ENCODE results near the gene ABHD8. TPM values are rescaled to one million over a fixed set of nuclear protein-coding genes. Genes with fewer than 3 reads are reported as not detected.

The ABHD8 gene
- total RNA-seq, 1 experiment from 2014 or later, result 13.2 TPM

DNA sequence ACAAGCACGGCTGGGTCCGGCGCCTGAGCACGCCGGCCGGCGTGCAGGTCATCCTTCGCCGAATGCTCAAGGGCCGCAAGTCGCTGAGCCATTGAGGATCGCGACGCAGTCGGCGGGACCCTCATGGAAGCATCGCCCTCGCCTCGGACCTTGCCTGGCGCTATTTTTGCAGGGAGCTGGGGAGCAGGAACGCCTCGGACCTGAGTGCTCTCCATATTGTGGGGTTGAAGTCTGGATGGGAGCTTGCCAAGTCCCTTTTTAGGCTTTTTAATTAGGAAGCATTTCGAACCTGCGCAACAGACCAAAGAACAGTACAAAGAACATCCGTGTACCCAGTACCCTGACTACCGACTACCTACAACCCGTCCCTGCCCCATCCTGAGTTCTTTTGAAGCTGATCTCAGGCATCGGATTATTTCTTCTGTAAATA lies 3.1 kb upstream of the ABHD8 start:
- POLR2A ChIA-PET, result interaction anchor here (0.9 to 1.2 kb wide), 2 partner anchors 13 to 32 kb away, joined by 3 read pairs; no protein-coding TSS in a partner anchor

GRCh38 chr19:17305517-17306284 lies 2.5 kb upstream of the ABHD8 start, which contains the start of gene MRPL34:
MRPL34 (plus strand) TSS chr19:17305872; CDS start chr19:17305893, 21 bp downstream.
- peak; percentile 51 for ATAC-seq
- CTCF ChIA-PET, result interaction anchor here (0.6 to 3.1 kb wide), 25 partner anchors 9 to 271 kb away, joined by 3 to 60 read pairs (median 5); partner anchors contain the start of genes ANKLE1, BABAM1 and USE1
- Mint-ChIP-seq H3K36me3 (no peaks in the 10 kb centered on the region; the same call in 1 of the 2 replicates), H3K4me3 (peak within 1 kb of the TSS; percentile 89), H3K9me3 (no peaks in the 10 kb centered on the region), H3K27ac (peak within 1 kb of the TSS; percentile 91), H3K4me1 (peaks cover 45% of the 10 kb centered on the region), H3K27me3 (ENCODE audit: low read depth) (no peaks in the 10 kb centered on the region)
- POLR2A ChIA-PET, result interaction anchor here (0.5 to 1.3 kb wide), 8 partner anchors 9 to 99 kb away, joined by 3 to 17 read pairs (median 6); partner anchors contain the start of gene BST2
- DNase-seq (ENCODE audit: low spot score), result peak; percentile 99
- TF ChIP-seq TCF7 (CRISPR knock-in tag; IDR thresholded peaks at IDR 0.05; ENCODE audit: low read depth) (no peak), ESRRA (CRISPR knock-in tag; IDR thresholded peaks at IDR 0.05; ENCODE audit: borderline replicate concordance) (peak; percentile 68), SP1 (CRISPR knock-in tag; conservative IDR thresholded peaks at IDR 0.05) (peak; percentile 64), NFE2L1 (CRISPR knock-in tag; IDR thresholded peaks at IDR 0.05) (peak; percentile 69; the same call in 1 of the 2 replicates), E2F5 (CRISPR knock-in tag; IDR thresholded peaks at IDR 0.05) (0 out of 2 replicates have a peak, but pooled peaks have one; percentile 34), USF1 (CRISPR knock-in tag; IDR thresholded peaks at IDR 0.05) (peak; percentile 69), ZNF121 (CRISPR knock-in tag; IDR thresholded peaks at IDR 0.05) (no peak), ETV6 (CRISPR knock-in tag; IDR thresholded peaks at IDR 0.05) (peak; percentile 76), E2F1 (CRISPR knock-in tag; IDR thresholded peaks at IDR 0.05) (0 out of 2 replicates have a peak, but pooled peaks have one; percentile 51), MAX (CRISPR knock-in tag; IDR thresholded peaks at IDR 0.05) (0 out of 2 replicates have a peak, but pooled peaks have one; percentile 50), NFYB (CRISPR knock-in tag; conservative IDR thresholded peaks at IDR 0.05; ENCODE audit: low read depth) (peak; percentile 36; the same call in 1 of the 2 replicates), TEAD4 (CRISPR knock-in tag; IDR thresholded peaks at IDR 0.05) (no peak)

More for the DNA sequence above, 3.1 kb upstream of the ABHD8 start:
- Mint-ChIP-seq H3K4me3 (peak overlapping the region; percentile 89), H3K27ac (peak overlapping the region; percentile 91), H3K36me3 (no peaks in the 10 kb centered on the region; the same call in 1 of the 2 replicates), H3K9me3 (no peaks in the 10 kb centered on the region), H3K27me3 (ENCODE audit: low read depth) (no peaks in the 10 kb centered on the region), H3K4me1 (peaks cover 47% of the 10 kb centered on the region)
- CTCF ChIA-PET, result interaction anchor here (1.0 to 3.1 kb wide), 5 partner anchors 13 to 148 kb away, joined by 3 to 60 read pairs (median 5); no protein-coding TSS in a partner anchor
- TF ChIP-seq NR1H2 (CRISPR knock-in tag; IDR thresholded peaks at IDR 0.05), result no peak
- no peak for TF ChIP-seq EMX1 (CRISPR knock-in tag; IDR thresholded peaks at IDR 0.05)
- TF ChIP-seq MAX (CRISPR knock-in tag; IDR thresholded peaks at IDR 0.05), result peak; percentile 61; the same call in 1 of the 2 replicates
- TF ChIP-seq FOXP1 (CRISPR knock-in tag; IDR thresholded peaks at IDR 0.05; ENCODE audit: borderline replicate concordance), result peak; percentile 43; the same call in 1 of the 2 replicates
- TF ChIP-seq KAT7 (CRISPR knock-in tag; IDR thresholded peaks at IDR 0.05; ENCODE audit: borderline replicate concordance), result no peak
- no peak for TF ChIP-seq ZNF138 (CRISPR knock-in tag; conservative IDR thresholded peaks at IDR 0.05)
- 0 out of 2 replicates have a peak, but pooled peaks have one; percentile 13 for TF ChIP-seq MYBL2 (CRISPR knock-in tag; IDR thresholded peaks at IDR 0.05)
- TF ChIP-seq, protein P1, sequence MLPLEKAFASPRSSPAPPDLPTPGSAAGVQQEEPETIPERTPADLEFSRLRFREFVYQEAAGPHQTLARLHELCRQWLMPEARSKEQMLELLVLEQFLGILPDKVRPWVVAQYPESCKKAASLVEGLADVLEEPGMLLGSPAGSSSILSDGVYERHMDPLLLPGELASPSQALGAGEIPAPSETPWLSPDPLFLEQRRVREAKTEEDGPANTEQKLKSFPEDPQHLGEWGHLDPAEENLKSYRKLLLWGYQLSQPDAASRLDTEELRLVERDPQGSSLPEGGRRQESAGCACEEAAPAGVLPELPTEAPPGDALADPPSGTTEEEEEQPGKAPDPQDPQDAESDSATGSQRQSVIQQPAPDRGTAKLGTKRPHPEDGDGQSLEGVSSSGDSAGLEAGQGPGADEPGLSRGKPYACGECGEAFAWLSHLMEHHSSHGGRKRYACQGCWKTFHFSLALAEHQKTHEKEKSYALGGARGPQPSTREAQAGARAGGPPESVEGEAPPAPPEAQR (CRISPR knock-in tag; IDR thresholded peaks at IDR 0.05), result no peak
- TF ChIP-seq E2F4 (CRISPR knock-in tag; IDR thresholded peaks at IDR 0.05; ENCODE audit: borderline replicate concordance, low read depth), result peak; percentile 33; the same call in 1 of the 2 replicates
- TF ChIP-seq ZNF281 (CRISPR knock-in tag; IDR thresholded peaks at IDR 0.05), result no peak
- TF ChIP-seq ELF4 (CRISPR knock-in tag; IDR thresholded peaks at IDR 0.05; ENCODE audit: low read depth), result no peak
- TF ChIP-seq ZNF219 (CRISPR knock-in tag; IDR thresholded peaks at IDR 0.05; ENCODE audit: borderline replicate concordance), result no peak
- DNase-seq (ENCODE audit: low spot score), result no peak
- no peak for ATAC-seq

All from WTC11 (cell line).